ENCODE measurements around the gene OR8G1. TPM values are rescaled to one million over a fixed set of nuclear protein-coding genes. Genes with fewer than 3 reads are reported as not detected.
A peak's percentile ranks its signal among the peaks of the same experiment; 100 is the strongest.

The OR8G1 gene
- total and polyA plus RNA-seq, 9 of the 15 experiments (the other 6 are each of a cell fraction or from before 2014, with no cell fraction given) = 0.03 to 1.4 (median 0.51) TPM; not detected in 1

DNA sequence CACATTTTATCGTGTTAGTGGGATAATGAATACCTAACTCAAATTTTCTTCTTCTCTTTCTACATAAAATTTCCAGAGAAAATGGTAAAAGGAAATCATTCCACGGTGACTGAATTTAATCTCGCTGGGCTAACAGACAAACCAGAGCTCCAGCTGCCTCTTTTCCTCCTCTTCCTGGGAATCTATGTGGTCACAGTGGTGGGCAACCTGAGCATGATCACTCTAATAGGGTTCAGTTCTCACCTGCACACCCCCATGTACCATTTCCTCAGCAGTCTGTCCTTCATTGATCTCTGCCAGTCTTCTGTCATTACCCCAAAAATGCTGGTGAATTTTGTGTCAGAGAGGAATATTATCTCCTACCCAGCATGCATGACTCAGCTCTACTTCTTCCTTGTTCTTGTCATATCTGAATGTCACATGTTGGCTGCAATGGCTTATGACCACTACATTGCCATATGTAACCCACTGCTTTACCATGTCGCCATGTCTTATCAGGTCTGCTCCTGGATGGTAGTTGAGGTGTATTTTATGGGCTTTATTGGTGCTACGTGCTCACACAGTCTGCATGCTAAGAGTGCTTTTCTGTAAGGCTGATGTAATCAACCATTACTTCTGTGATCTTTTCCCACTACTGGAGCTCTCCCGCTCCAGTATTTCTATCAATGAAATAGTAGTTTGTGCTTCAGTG is 33.6 kb upstream of the OR8G1 start (continued):
- TF ChIP-seq ILF3 (IDR thresholded peaks at IDR 0.05; ENCODE audit: borderline replicate concordance) = no peak
- no peak for TF ChIP-seq CCAR2 (IDR thresholded peaks at IDR 0.05; ENCODE audit: low read depth, low read length)
- 0 out of 2 replicates have a peak, but pooled peaks have one; percentile 47 for TF ChIP-seq NFXL1 (CRISPR knock-in tag; IDR thresholded peaks at IDR 0.05)
- TF ChIP-seq FIP1L1 (IDR thresholded peaks at IDR 0.05; ENCODE audit: low read depth, low read length, poor library complexity, severe bottlenecking) = no peak
- TF ChIP-seq, protein P1, sequence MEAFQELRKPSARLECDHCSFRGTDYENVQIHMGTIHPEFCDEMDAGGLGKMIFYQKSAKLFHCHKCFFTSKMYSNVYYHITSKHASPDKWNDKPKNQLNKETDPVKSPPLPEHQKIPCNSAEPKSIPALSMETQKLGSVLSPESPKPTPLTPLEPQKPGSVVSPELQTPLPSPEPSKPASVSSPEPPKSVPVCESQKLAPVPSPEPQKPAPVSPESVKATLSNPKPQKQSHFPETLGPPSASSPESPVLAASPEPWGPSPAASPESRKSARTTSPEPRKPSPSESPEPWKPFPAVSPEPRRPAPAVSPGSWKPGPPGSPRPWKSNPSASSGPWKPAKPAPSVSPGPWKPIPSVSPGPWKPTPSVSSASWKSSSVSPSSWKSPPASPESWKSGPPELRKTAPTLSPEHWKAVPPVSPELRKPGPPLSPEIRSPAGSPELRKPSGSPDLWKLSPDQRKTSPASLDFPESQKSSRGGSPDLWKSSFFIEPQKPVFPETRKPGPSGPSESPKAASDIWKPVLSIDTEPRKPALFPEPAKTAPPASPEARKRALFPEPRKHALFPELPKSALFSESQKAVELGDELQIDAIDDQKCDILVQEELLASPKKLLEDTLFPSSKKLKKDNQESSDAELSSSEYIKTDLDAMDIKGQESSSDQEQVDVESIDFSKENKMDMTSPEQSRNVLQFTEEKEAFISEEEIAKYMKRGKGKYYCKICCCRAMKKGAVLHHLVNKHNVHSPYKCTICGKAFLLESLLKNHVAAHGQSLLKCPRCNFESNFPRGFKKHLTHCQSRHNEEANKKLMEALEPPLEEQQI (IDR thresholded peaks at IDR 0.05) = peak; percentile 92
- peak; percentile 62; the same call in 1 of the 2 replicates for TF ChIP-seq ZNF668 (CRISPR knock-in tag; IDR thresholded peaks at IDR 0.05)
- TF ChIP-seq, protein P2, sequence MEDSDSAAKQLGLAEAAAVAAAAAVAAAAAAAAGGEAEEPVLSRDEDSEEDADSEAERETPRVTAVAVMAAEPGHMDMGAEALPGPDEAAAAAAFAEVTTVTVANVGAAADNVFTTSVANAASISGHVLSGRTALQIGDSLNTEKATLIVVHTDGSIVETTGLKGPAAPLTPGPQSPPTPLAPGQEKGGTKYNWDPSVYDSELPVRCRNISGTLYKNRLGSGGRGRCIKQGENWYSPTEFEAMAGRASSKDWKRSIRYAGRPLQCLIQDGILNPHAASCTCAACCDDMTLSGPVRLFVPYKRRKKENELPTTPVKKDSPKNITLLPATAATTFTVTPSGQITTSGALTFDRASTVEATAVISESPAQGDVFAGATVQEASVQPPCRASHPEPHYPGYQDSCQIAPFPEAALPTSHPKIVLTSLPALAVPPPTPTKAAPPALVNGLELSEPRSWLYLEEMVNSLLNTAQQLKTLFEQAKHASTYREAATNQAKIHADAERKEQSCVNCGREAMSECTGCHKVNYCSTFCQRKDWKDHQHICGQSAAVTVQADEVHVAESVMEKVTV (CRISPR knock-in tag; IDR thresholded peaks at IDR 0.05) = 0 out of 2 replicates have a peak, but pooled peaks have one; percentile 19
- peak; percentile 84; the same call in 1 of the 2 replicates for TF ChIP-seq MYNN (IDR thresholded peaks at IDR 0.05)
- no peak for TF ChIP-seq MYNN (CRISPR knock-in tag; IDR thresholded peaks at IDR 0.05)
- peak; percentile 88 for TF ChIP-seq LEF1 (IDR thresholded peaks at IDR 0.05)
- peak; percentile 77; the same call in 1 of the 2 replicates for TF ChIP-seq KLF16 (IDR thresholded peaks at IDR 0.05)
- TF ChIP-seq ZNF212 (CRISPR knock-in tag; IDR thresholded peaks at IDR 0.05) = no peak
- peak; percentile 76 for TF ChIP-seq CEBPB (tag; IDR thresholded peaks at IDR 0.05)
- TF ChIP-seq, protein P3, sequence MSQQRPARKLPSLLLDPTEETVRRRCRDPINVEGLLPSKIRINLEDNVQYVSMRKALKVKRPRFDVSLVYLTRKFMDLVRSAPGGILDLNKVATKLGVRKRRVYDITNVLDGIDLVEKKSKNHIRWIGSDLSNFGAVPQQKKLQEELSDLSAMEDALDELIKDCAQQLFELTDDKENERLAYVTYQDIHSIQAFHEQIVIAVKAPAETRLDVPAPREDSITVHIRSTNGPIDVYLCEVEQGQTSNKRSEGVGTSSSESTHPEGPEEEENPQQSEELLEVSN (IDR thresholded peaks at IDR 0.05; ENCODE audit: borderline replicate concordance in 1 of 2, extremely low read depth in 1 of 2, insufficient read depth in 1 of 2, insufficient read length in 1 of 2, low read depth in 1 of 2, low read length in 1 of 2, poor library complexity in 1 of 2, severe bottlenecking in 1 of 2) = peak; percentile 44 to 49
- TF ChIP-seq GATA2 (CRISPR knock-in tag; IDR thresholded peaks at IDR 0.05) = peak; percentile 74
- TF ChIP-seq, protein P4, sequence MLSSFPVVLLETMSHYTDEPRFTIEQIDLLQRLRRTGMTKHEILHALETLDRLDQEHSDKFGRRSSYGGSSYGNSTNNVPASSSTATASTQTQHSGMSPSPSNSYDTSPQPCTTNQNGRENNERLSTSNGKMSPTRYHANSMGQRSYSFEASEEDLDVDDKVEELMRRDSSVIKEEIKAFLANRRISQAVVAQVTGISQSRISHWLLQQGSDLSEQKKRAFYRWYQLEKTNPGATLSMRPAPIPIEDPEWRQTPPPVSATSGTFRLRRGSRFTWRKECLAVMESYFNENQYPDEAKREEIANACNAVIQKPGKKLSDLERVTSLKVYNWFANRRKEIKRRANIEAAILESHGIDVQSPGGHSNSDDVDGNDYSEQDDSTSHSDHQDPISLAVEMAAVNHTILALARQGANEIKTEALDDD (IDR thresholded peaks at IDR 0.05) = peak; percentile 68; the same call in 1 of the 2 replicates
- TF ChIP-seq NR4A1 (CRISPR knock-in tag; IDR thresholded peaks at IDR 0.05) = peak; percentile 71; the same call in 1 of the 2 replicates
- peak; percentile 95; the same call in 1 of the 2 replicates for TF ChIP-seq NR4A1 (tag; IDR thresholded peaks at IDR 0.05)
- TF ChIP-seq, protein P5, sequence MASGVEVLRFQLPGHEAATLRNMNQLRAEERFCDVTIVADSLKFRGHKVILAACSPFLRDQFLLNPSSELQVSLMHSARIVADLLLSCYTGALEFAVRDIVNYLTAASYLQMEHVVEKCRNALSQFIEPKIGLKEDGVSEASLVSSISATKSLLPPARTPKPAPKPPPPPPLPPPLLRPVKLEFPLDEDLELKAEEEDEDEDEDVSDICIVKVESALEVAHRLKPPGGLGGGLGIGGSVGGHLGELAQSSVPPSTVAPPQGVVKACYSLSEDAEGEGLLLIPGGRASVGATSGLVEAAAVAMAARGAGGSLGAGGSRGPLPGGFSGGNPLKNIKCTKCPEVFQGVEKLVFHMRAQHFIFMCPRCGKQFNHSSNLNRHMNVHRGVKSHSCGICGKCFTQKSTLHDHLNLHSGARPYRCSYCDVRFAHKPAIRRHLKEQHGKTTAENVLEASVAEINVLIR (CRISPR knock-in tag; IDR thresholded peaks at IDR 0.05) = no peak; the same call in 1 of the 2 replicates
- peak; percentile 62; the same call in 1 of the 2 replicates for TF ChIP-seq CEBPG (CRISPR knock-in tag; IDR thresholded peaks at IDR 0.05)
- peak; percentile 72 to 79 for TF ChIP-seq CEBPG (tag; conservative IDR thresholded peaks at IDR 0.05 in 1 of 2, IDR thresholded peaks at IDR 0.05 in 1 of 2)

Data from K562 (cell line).